SK-N-SH treated with all-trans-retinoic acid at 6 μM for 48 hours (cell line): Measurements from ENCODE around the gene PDE8A.

ENCODE experiments used
- ATAC-seq: fragments of 200-7000 bp; cut with Tn5 transposase; 3 replicates; pipeline ENCODE4 v1.9.1; 2020; ENCODE audit warnings: mild to moderate bottlenecking, moderate library complexity
- ARNTL ChIP-seq: fragments of 450-650 bp; formaldehyde crosslinking; IDR thresholded peaks from 2 replicates; pipeline ENCODE4 v1.5.0; 2020; ENCODE audit warnings: low read depth, mild to moderate bottlenecking, moderate library complexity, borderline replicate concordance
- BACH2 ChIP-seq: fragments of 250-450 bp; sonication (Bioruptor Pico); IDR thresholded peaks from 2 replicates; pipeline ENCODE4 v1.9.0; 2021; ENCODE audit warnings: mild to moderate bottlenecking, borderline replicate concordance
- CSDC2 ChIP-seq: fragments of 250-450 bp; sonication (Bioruptor Pico); IDR thresholded peaks from 2 replicates; pipeline ENCODE4 v1.5.0; 2020; ENCODE audit warnings: mild to moderate bottlenecking, moderate library complexity
- ESRRG ChIP-seq: fragments of 250-450 bp; sonication (Bioruptor Pico); IDR thresholded peaks from 2 replicates; pipeline ENCODE4 v1.6.1; 2021; ENCODE audit warnings: mild to moderate bottlenecking
- GLIS3 ChIP-seq: fragments of 250-450 bp; sonication (Bioruptor Pico); IDR thresholded peaks from 2 replicates; pipeline ENCODE4 v1.5.0; 2020; ENCODE audit warnings: mild to moderate bottlenecking, moderate library complexity
- ISL1 ChIP-seq: fragments of 250-450 bp; sonication (Bioruptor Pico); IDR thresholded peaks from 2 replicates; pipeline ENCODE4 v2.1.2; 2022; ENCODE audit warnings: mild to moderate bottlenecking, moderate library complexity
- OSR1 ChIP-seq: fragments of 250-450 bp; sonication (Bioruptor Pico); IDR thresholded peaks from 2 replicates; pipeline ENCODE4 v1.8.0; 2022; ENCODE audit warnings: moderate library complexity, mild to moderate bottlenecking, inconsistent platforms
- PPARA ChIP-seq: fragments of 250-450 bp; sonication (Bioruptor Pico); IDR thresholded peaks from 2 replicates; pipeline ENCODE4 v1.5.0; 2020; ENCODE audit warnings: mild to moderate bottlenecking, borderline replicate concordance
- RARB ChIP-seq: fragments of 250-450 bp; sonication (Bioruptor Pico); IDR thresholded peaks from 2 replicates; pipeline ENCODE4 v1.8.0; 2021; ENCODE audit warnings: mild to moderate bottlenecking, moderate library complexity
- SNAI2 ChIP-seq: fragments of 250-450 bp; sonication (Bioruptor Pico); IDR thresholded peaks from 2 replicates; pipeline ENCODE4 v1.5.0; 2020; ENCODE audit warnings: mild to moderate bottlenecking, moderate library complexity
- TCF4 ChIP-seq: fragments of 250-450 bp; sonication (Bioruptor Pico); IDR thresholded peaks from 2 replicates; pipeline ENCODE4 v1.8.0; 2021; ENCODE audit warnings: mild to moderate bottlenecking, moderate library complexity, borderline replicate concordance
- TOX ChIP-seq: fragments of 250-450 bp; sonication (Bioruptor Pico); IDR thresholded peaks from 2 replicates; pipeline ENCODE4 v1.8.0; 2021; ENCODE audit warnings: mild to moderate bottlenecking, moderate library complexity, borderline replicate concordance
- ZC3H10 ChIP-seq: fragments of 250-450 bp; sonication (Bioruptor Pico); IDR thresholded peaks from 2 replicates; pipeline ENCODE4 v1.5.1; 2021; ENCODE audit warnings: mild to moderate bottlenecking, moderate library complexity
- ZFP3 ChIP-seq: fragments of 250-450 bp; sonication (Bioruptor Pico); IDR thresholded peaks from 2 replicates; pipeline ENCODE4 v1.5.0; 2020; ENCODE audit warnings: mild to moderate bottlenecking, moderate library complexity
- ZFP30 ChIP-seq: fragments of 450-650 bp; formaldehyde crosslinking; IDR thresholded peaks from 2 replicates; pipeline ENCODE4 v1.5.0; 2022; ENCODE audit warnings: mild to moderate bottlenecking, moderate library complexity
- ZNF565 ChIP-seq: fragments of 450-650 bp; formaldehyde crosslinking; conservative IDR thresholded peaks from 2 replicates; pipeline ENCODE4 v1.5.0; 2020; ENCODE audit warnings: low read depth, mild to moderate bottlenecking, moderate library complexity
- ZNF70 ChIP-seq: fragments of 450-650 bp; formaldehyde crosslinking; IDR thresholded peaks from 2 replicates; pipeline ENCODE4 v1.5.0; 2020; ENCODE audit warnings: mild to moderate bottlenecking, moderate library complexity
- ZNF8 ChIP-seq: fragments of 450-650 bp; formaldehyde crosslinking; IDR thresholded peaks from 2 replicates; pipeline ENCODE4 v1.5.0; 2020; ENCODE audit warnings: mild to moderate bottlenecking, moderate library complexity
- TF ChIP-seq, protein P1 (sequence below): fragments of 250-450 bp; sonication (Bioruptor Pico); IDR thresholded peaks from 2 replicates; pipeline ENCODE4 v1.5.1; 2020; ENCODE audit warnings: low read depth, mild to moderate bottlenecking, moderate library complexity
- TF ChIP-seq, protein P2 (sequence below): fragments of 250-450 bp; sonication (Bioruptor Pico); IDR thresholded peaks from 2 replicates; pipeline ENCODE4 v1.5.1; 2021; ENCODE audit warnings: mild to moderate bottlenecking, moderate library complexity
- TF ChIP-seq, protein P3 (sequence below): fragments of 250-450 bp; sonication (Bioruptor Pico); IDR thresholded peaks from 2 replicates; pipeline ENCODE4 v1.8.0; 2020; ENCODE audit warnings: mild to moderate bottlenecking, moderate library complexity, borderline replicate concordance
- TF ChIP-seq, protein P4 (sequence below): fragments of 250-450 bp; sonication (Bioruptor Pico); IDR thresholded peaks from 2 replicates; pipeline ENCODE4 v1.8.0; 2021; ENCODE audit warnings: low read depth, mild to moderate bottlenecking, moderate library complexity, borderline replicate concordance

The PDE8A gene

DNA sequence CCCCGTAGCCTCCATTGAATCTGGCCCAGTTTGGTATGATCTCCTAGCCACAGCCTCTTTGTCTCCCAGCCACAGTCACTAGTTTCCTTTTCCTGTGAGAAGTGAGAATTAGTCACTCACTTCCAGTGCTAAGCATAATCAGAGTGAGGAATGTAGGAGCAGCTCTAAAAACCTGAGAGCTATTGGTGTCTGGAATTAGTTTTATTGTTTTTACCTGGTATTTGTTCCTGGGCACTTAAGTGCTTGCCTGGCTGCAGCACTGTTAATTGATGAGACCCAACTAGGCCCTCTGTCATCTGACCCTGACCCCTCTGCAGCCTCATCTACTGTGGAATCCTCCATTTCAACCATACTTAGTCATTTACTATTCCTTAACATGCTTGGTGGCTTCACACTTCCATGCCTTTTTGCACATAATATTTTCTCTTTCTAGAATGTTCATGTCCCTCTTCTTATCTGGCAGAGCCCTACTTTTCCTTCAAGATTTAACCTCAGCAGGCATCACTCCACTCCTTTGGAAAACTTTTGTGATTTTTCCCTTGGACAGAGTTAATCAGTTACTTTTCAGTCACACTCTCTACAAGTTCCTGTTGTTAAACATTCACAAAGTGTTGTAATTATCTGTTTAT, 48.8 kb downstream of the PDE8A start (continued):
- TF ChIP-seq, protein P1, sequence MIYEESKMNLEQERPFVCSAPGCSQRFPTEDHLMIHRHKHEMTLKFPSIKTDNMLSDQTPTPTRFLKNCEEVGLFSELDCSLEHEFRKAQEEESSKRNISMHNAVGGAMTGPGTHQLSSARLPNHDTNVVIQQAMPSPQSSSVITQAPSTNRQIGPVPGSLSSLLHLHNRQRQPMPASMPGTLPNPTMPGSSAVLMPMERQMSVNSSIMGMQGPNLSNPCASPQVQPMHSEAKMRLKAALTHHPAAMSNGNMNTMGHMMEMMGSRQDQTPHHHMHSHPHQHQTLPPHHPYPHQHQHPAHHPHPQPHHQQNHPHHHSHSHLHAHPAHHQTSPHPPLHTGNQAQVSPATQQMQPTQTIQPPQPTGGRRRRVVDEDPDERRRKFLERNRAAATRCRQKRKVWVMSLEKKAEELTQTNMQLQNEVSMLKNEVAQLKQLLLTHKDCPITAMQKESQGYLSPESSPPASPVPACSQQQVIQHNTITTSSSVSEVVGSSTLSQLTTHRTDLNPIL, result no peak
- TF ChIP-seq, protein P2, sequence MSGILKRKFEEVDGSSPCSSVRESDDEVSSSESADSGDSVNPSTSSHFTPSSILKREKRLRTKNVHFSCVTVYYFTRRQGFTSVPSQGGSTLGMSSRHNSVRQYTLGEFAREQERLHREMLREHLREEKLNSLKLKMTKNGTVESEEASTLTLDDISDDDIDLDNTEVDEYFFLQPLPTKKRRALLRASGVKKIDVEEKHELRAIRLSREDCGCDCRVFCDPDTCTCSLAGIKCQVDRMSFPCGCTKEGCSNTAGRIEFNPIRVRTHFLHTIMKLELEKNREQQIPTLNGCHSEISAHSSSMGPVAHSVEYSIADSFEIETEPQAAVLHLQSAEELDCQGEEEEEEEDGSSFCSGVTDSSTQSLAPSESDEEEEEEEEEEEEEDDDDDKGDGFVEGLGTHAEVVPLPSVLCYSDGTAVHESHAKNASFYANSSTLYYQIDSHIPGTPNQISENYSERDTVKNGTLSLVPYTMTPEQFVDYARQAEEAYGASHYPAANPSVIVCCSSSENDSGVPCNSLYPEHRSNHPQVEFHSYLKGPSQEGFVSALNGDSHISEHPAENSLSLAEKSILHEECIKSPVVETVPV (CRISPR knock-in tag), result no peak
- TF ChIP-seq PPARA, result no peak
- TF ChIP-seq TCF4 (CRISPR knock-in tag), result no peak

DNA sequence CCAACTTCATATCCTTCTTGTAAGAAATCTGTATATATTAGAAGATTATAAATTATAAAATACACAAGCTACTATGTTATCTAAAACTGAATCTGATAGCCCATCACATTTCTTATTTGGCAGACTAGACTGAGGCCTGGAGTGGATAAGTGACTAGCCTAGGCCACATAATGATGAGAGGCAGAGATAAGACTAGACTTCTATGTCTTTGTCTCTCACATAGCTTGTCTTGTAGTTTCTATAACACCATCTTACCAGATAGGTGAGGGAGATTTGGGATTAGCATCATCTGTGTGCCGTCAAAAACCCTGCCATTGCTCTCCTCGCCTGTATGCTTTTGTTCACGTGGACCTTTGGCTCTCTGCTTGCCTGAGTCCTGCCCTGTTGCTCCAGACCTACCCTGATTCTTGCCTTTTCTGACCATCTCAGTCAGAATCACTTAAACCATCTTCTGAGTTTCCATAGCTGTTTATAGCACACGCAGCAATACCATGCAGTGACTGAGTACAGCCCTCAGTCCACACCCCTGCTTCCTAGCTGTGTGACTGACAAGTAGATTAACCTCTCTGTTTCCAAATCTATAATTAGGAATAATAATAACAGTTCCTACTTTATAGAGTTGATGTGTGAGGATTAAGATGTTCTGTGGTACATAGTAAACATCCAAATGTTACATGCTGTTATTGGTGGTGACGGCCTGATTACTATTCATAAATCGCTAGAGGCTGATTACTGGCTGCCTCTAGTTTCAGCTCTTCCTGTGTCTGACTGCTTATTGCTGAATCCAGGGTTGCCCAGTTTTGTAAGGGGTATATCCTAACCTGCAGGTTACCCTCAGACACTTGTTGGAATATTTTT, 49.7 kb downstream of the PDE8A start:
- TF ChIP-seq ARNTL (CRISPR knock-in tag) (no peak), ISL1 (CRISPR knock-in tag) (no peak), SNAI2 (no peak), ZFP3 (CRISPR knock-in tag) (no peak), OSR1 (no peak), CSDC2 (no peak), ZFP30 (CRISPR knock-in tag) (no peak), PPARA (no peak), ZNF8 (CRISPR knock-in tag) (no peak), ZNF565 (no peak), ZC3H10 (CRISPR knock-in tag) (no peak), BACH2 (CRISPR knock-in tag) (no peak)
- TF ChIP-seq, protein P1, result no peak
- TF ChIP-seq, protein P2 (CRISPR knock-in tag), result no peak
- TF ChIP-seq, all 23 proteins: peak for 0

DNA sequence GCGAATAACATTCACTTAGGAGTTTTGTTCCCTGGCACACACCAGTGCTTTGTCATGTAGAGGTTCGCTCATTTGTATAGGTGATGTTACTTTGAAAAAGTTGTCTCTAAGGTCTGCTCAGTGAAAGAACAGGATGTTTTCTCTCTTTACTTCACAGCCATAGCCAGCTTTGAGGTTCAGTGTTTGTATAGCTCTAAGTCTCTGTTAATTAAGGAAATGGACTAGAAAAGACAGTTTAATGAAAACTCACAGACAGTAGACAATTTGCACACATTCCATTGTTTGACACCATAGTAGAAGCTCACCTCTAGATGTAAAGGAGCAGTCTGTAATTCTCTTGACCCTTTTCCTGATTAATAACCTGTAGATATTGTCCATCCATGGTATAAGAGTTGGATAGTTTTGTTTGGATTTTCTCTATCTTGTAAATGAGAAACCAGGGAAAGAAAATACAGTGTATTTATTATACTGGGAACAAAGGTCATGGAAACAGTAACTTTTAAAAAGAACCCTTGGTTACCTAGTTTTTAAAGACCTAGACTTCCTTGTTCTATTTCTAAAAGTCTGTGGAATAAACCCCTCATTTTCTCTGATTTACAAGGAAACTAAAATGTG, 50.4 kb downstream of the PDE8A start:
- ATAC-seq, result no peak
- TF ChIP-seq TOX (no peak), ESRRG (CRISPR knock-in tag) (no peak), ZNF565 (no peak), ZNF8 (CRISPR knock-in tag) (no peak), ZC3H10 (CRISPR knock-in tag) (no peak), GLIS3 (CRISPR knock-in tag) (no peak)

More for the DNA sequence above, 49.7 kb downstream of the PDE8A start:
- ATAC-seq, result peak; percentile 55

DNA sequence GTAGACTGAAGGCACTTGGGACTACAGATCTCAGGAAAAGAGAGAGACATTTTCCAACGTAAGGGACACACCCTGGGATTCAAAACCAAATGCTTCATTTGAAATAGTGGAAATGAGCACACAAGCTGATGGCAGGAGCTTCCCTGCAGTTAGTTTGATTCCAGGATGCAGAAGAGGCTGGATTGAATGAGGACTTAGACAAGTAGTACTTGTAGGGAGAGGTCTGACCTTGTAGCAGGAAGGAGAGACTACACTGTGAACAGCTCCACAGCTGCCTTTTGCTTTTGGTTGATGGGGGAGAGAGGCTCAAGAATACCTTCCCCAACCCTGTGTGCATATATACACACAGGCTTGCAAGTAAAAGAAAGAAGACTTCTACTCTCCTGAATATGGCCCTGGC, 51.5 kb downstream of the PDE8A start:
- ATAC-seq, result no peak
- TF ChIP-seq GLIS3 (CRISPR knock-in tag), result no peak
- TF ChIP-seq ISL1 (CRISPR knock-in tag), result no peak
- no peak for TF ChIP-seq ZNF8 (CRISPR knock-in tag)
- no peak for TF ChIP-seq ZNF565
- no peak for TF ChIP-seq ZNF70 (CRISPR knock-in tag)
- no peak for TF ChIP-seq RARB
- no peak for TF ChIP-seq PPARA
- TF ChIP-seq, protein P1, result no peak
- TF ChIP-seq, protein P3, sequence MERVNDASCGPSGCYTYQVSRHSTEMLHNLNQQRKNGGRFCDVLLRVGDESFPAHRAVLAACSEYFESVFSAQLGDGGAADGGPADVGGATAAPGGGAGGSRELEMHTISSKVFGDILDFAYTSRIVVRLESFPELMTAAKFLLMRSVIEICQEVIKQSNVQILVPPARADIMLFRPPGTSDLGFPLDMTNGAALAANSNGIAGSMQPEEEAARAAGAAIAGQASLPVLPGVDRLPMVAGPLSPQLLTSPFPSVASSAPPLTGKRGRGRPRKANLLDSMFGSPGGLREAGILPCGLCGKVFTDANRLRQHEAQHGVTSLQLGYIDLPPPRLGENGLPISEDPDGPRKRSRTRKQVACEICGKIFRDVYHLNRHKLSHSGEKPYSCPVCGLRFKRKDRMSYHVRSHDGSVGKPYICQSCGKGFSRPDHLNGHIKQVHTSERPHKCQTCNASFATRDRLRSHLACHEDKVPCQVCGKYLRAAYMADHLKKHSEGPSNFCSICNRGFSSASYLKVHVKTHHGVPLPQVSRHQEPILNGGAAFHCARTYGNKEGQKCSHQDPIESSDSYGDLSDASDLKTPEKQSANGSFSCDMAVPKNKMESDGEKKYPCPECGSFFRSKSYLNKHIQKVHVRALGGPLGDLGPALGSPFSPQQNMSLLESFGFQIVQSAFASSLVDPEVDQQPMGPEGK (CRISPR knock-in tag), result no peak
- TF ChIP-seq TOX, result no peak
- no peak for TF ChIP-seq ARNTL (CRISPR knock-in tag)
- TF ChIP-seq, protein P2 (CRISPR knock-in tag), result no peak
- TF ChIP-seq, protein P4, sequence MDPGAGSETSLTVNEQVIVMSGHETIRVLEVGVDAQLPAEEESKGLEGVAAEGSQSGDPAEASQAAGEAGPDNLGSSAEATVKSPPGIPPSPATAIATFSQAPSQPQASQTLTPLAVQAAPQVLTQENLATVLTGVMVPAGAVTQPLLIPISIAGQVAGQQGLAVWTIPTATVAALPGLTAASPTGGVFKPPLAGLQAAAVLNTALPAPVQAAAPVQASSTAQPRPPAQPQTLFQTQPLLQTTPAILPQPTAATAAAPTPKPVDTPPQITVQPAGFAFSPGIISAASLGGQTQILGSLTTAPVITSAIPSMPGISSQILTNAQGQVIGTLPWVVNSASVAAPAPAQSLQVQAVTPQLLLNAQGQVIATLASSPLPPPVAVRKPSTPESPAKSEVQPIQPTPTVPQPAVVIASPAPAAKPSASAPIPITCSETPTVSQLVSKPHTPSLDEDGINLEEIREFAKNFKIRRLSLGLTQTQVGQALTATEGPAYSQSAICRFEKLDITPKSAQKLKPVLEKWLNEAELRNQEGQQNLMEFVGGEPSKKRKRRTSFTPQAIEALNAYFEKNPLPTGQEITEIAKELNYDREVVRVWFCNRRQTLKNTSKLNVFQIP (CRISPR knock-in tag), result no peak
